ENCODE data around the gene AJAP1.

DNA sequence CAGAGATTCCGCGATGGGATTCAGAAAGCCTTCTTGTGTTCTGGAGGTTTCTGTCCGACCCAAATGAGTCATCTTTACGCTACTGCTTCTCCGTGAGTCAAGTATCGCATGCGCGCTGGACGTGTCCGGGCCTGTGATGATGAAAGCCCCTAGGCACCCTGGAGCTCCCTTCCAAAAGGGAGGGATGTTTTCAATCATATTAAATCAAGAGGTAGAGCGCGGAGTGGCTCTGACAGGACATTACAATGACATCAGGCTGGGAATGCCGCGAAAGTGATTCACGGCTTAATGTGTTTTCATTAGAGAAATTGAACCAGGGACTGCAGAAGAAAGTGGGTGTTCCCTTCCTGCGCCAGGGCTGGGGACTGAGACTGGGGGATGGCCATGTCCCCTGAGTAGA, 48.5 kb downstream of the AJAP1 start:
- TF ChIP-seq POLR2AphosphoS5 (IDR thresholded peaks at IDR 0.05; ENCODE audit: low read depth, low read length): no peak
- no peak for TF ChIP-seq POLR2A (IDR thresholded peaks at IDR 0.05; ENCODE audit: low read depth, low read length)

All from GM12892 (cell line).